BLaER1 (cell line): Measurements from ENCODE around the gene BTBD19.

Experiments used
- H3K27ac ChIP-seq: shearing (Covaris generic); formaldehyde crosslinking; 2 replicates; pipeline ENCODE4 v1.8.1; 2022
- H3K27me3 ChIP-seq: shearing (Covaris generic); formaldehyde crosslinking; 2 replicates; pipeline ENCODE4 v1.8.1; 2022
- H3K36me3 ChIP-seq: shearing (Covaris generic); formaldehyde crosslinking; 2 replicates; pipeline ENCODE4 v1.8.1; 2022
- H3K4me1 ChIP-seq: shearing (Covaris generic); formaldehyde crosslinking; 2 replicates; pipeline ENCODE4 v1.8.1; 2022
- H3K4me2 ChIP-seq: shearing (Covaris generic); formaldehyde crosslinking; 2 replicates; pipeline ENCODE4 v1.8.1; 2022
- H3K4me3 ChIP-seq: shearing (Covaris generic); formaldehyde crosslinking; 2 replicates; pipeline ENCODE4 v1.8.1; 2022
- H3K9ac ChIP-seq: shearing (Covaris generic); formaldehyde crosslinking; 2 replicates; pipeline ENCODE4 v1.8.1; 2022
- H3K9me3 ChIP-seq: shearing (Covaris generic); formaldehyde crosslinking; 2 replicates; pipeline ENCODE4 v1.8.1; 2022
- H4K20me1 ChIP-seq: shearing (Covaris generic); formaldehyde crosslinking; 2 replicates; pipeline ENCODE4 v1.8.1; 2022
- Cebpa-rat ChIP-seq: shearing (Covaris generic); IDR thresholded peaks from 2 replicates; pipeline ENCODE4 v1.8.1; 2022

Gene BTBD19

GRCh38 chr1:44855742-44856141 lies 47.4 kb downstream of the BTBD19 start:
- H3K4me1 ChIP-seq: peaks cover 10% of the 10 kb centered on the region
- H3K36me3 ChIP-seq: peaks cover 57% of the 10 kb centered on the region
- no peaks in the 10 kb centered on the region for H4K20me1 ChIP-seq
- no peak overlapping the region for H3K9ac ChIP-seq
- H3K27me3 ChIP-seq: no peaks in the 10 kb centered on the region
- TF ChIP-seq Cebpa-rat: no peak
- H3K9me3 ChIP-seq: no peaks in the 10 kb centered on the region
- H3K4me3 ChIP-seq: no peak overlapping the region
- no peak overlapping the region for H3K4me2 ChIP-seq
- H3K27ac ChIP-seq: no peak overlapping the region

GRCh38 chr1:44857446-44857845 lies 49.1 kb downstream of the BTBD19 start:
- Histone ChIP-seq H4K20me1 (no peaks in the 10 kb centered on the region), H3K9ac (no peak overlapping the region), H3K27ac (no peak overlapping the region), H3K27me3 (no peaks in the 10 kb centered on the region), H3K4me1 (peaks cover 16% of the 10 kb centered on the region), H3K36me3 (peaks cover 59% of the 10 kb centered on the region), H3K4me3 (no peak overlapping the region), H3K4me2 (no peak overlapping the region), H3K9me3 (no peaks in the 10 kb centered on the region)
- TF ChIP-seq Cebpa-rat: no peak

DNA sequence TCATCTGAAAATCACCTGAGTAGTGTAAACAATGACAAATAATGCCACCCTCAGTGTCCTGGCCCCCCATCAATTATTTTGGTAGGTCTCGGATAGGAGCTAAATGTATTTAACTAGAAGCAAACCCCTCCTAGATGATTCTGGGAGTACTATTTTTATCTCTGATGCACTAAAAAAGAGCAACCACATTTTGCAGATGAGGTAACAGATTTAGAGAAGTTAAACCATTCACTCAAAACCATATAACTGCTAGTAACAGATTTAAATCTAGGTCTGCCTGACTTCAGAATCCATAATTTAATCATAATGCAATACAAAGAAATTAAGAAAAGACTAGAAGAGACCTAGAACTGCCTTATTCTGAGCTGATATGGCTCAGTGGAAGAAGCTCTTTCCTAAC lies 52.0 kb downstream of the BTBD19 start:
- H3K36me3 ChIP-seq: peaks cover 65% of the 10 kb centered on the region
- no peak overlapping the region for H3K9ac ChIP-seq
- no peaks in the 10 kb centered on the region for H4K20me1 ChIP-seq
- peak overlapping the region; percentile 27 for H3K4me2 ChIP-seq
- H3K9me3 ChIP-seq: no peaks in the 10 kb centered on the region
- H3K27ac ChIP-seq: 0 out of 2 replicates have a peak overlapping the region, but pooled peaks have one; percentile 1
- no peak overlapping the region for H3K4me3 ChIP-seq
- no peaks in the 10 kb centered on the region for H3K27me3 ChIP-seq
- no peak for TF ChIP-seq Cebpa-rat
- H3K4me1 ChIP-seq: peaks cover 16% of the 10 kb centered on the region

DNA sequence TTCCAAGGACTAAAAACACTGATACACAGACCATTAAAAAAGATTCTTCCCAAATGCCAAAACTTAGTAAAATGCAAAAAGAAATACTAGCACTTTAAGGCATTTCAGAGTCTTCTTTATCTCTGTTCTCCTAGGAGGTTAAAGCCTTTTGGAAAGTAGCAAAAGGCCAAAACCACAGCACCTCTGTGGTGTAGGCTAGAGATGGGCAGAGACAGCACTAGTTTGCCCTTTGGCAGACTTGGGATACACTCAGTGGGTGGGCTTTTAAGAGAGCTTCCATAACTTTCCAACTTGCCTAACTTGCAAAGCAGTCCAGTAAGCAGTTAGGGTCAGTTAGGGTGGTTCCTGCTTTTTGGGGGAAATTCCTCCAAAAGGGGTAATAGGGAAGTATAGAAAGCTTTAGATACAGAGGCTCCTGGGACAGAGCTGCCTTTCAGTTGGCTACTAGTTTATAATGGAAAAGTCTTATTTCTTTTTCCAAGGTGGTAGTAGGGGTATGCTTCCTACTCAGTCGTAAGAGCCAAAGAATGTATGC lies 52.6 kb downstream of the BTBD19 start:
- no peak overlapping the region for H3K9ac ChIP-seq
- peak overlapping the region; percentile 27; the same call in 1 of the 2 replicates for H3K4me2 ChIP-seq

GRCh38 chr1:44862829-44863401 lies 54.6 kb downstream of the BTBD19 start:
- Histone ChIP-seq H3K4me3 (no peak overlapping the region), H3K9me3 (no peaks in the 10 kb centered on the region), H3K9ac (no peak overlapping the region), H4K20me1 (no peaks in the 10 kb centered on the region), H3K4me1 (peaks cover 16% of the 10 kb centered on the region), H3K27ac (no peak overlapping the region), H3K36me3 (peaks cover 61% of the 10 kb centered on the region), H3K27me3 (no peaks in the 10 kb centered on the region), H3K4me2 (no peak overlapping the region)
- no peak for TF ChIP-seq Cebpa-rat

More for the DNA sequence above, 52.6 kb downstream of the BTBD19 start:
- no peak for TF ChIP-seq Cebpa-rat
- Histone ChIP-seq H3K9me3 (no peaks in the 10 kb centered on the region), H3K36me3 (peaks cover 59% of the 10 kb centered on the region), H3K27ac (0 out of 2 replicates have a peak overlapping the region, but pooled peaks have one; percentile 1), H3K4me1 (peaks cover 16% of the 10 kb centered on the region), H4K20me1 (no peaks in the 10 kb centered on the region), H3K27me3 (no peaks in the 10 kb centered on the region), H3K4me3 (no peak overlapping the region)
